ENCODE data around the gene UBE2H.

The UBE2H gene

DNA sequence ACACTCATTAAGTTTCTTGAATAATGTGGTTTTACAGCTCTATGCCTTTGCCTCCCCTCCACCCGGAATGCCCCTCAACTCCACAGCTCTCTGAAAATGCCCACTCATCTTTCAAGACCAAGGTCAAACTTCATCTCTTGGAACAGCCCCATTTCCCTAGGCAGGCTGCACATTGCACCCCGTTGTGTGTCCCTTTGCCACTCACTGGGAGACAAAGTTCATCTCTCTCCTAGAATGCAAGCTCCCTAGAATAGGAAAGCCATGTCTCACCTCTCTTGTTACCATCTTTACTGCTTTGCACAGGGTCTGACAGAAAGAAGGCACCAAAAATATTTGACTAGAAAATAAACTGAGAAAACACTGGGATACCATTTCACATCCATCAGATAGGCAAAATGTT, 33.3 kb downstream of the UBE2H start:
- Histone ChIP-seq H2AFZ (ENCODE audit: low read length) (no peak overlapping the region), H3K79me2 (ENCODE audit: insufficient read depth, low read length) (no peaks in the 10 kb centered on the region), H3K4me1 (ENCODE audit: insufficient read depth, low read length, poor library complexity, severe bottlenecking) (peaks cover 14% of the 10 kb centered on the region), H3K36me3 (ENCODE audit: insufficient read depth, low read length) (no peaks in the 10 kb centered on the region), H3F3A (ENCODE audit: low read depth) (no peaks in the 10 kb centered on the region), H3K9me3 (ENCODE audit: insufficient read depth, low read depth, low read length) (no peaks in the 10 kb centered on the region), H3K9me2 (replicated peaks; ENCODE audit: low read depth, low read length) (no peaks in the 10 kb centered on the region), H4K20me1 (ENCODE audit: insufficient read depth, low read length, poor library complexity, severe bottlenecking) (peaks cover 3% of the 10 kb centered on the region), H3K4me2 (ENCODE audit: low read depth, low read length, poor library complexity, severe bottlenecking) (no peak overlapping the region), H3K27me3 (ENCODE audit: insufficient read depth, low read length, poor library complexity, severe bottlenecking) (no peaks in the 10 kb centered on the region), H3K9ac (ENCODE audit: low read depth, low read length, poor library complexity, severe bottlenecking) (no peak overlapping the region), H3K4me3 (ENCODE audit: low read length, poor library complexity, severe bottlenecking) (no peak overlapping the region)
- no peak for TF ChIP-seq EZH2phosphoT487 (IDR thresholded peaks at IDR 0.05; ENCODE audit: borderline replicate concordance)
- TF ChIP-seq, protein P1, sequence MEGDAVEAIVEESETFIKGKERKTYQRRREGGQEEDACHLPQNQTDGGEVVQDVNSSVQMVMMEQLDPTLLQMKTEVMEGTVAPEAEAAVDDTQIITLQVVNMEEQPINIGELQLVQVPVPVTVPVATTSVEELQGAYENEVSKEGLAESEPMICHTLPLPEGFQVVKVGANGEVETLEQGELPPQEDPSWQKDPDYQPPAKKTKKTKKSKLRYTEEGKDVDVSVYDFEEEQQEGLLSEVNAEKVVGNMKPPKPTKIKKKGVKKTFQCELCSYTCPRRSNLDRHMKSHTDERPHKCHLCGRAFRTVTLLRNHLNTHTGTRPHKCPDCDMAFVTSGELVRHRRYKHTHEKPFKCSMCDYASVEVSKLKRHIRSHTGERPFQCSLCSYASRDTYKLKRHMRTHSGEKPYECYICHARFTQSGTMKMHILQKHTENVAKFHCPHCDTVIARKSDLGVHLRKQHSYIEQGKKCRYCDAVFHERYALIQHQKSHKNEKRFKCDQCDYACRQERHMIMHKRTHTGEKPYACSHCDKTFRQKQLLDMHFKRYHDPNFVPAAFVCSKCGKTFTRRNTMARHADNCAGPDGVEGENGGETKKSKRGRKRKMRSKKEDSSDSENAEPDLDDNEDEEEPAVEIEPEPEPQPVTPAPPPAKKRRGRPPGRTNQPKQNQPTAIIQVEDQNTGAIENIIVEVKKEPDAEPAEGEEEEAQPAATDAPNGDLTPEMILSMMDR (conservative IDR thresholded peaks at IDR 0.05; ENCODE audit: low read length) = no peak

DNA sequence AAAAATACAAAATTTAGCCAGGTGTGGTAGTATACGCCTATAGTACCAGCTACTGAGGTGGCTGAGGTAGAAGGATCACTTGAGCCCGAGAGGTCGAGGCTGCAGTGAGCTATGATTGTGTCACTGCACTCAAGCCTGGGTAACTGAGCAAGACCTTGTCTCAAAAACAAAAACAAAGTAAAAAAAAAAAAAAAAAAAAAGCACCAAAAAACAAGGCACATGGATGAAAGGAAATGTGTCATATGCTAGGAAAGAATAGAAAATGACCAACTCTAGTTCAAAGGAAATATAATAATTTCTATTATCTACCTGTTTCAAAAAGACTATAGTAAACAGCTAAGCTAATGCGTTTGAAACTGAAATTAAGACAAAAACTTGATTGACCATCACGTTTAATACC, 33.8 kb downstream of the UBE2H start:
- no peaks in the 10 kb centered on the region for H3K27me3 ChIP-seq (ENCODE audit: insufficient read depth, low read length, poor library complexity, severe bottlenecking)
- H3K9me3 ChIP-seq (ENCODE audit: insufficient read depth, low read depth, low read length) = no peaks in the 10 kb centered on the region
- H3K4me1 ChIP-seq (ENCODE audit: insufficient read depth, low read length, poor library complexity, severe bottlenecking) = peaks cover 17% of the 10 kb centered on the region
- H3F3A ChIP-seq (ENCODE audit: low read depth) = no peaks in the 10 kb centered on the region
- no peak overlapping the region for H3K4me3 ChIP-seq (ENCODE audit: low read length, poor library complexity, severe bottlenecking)
- H3K4me2 ChIP-seq (ENCODE audit: low read depth, low read length, poor library complexity, severe bottlenecking) = no peak overlapping the region
- peaks cover 4% of the 10 kb centered on the region for H4K20me1 ChIP-seq (ENCODE audit: insufficient read depth, low read length, poor library complexity, severe bottlenecking)
- no peak overlapping the region for H3K9ac ChIP-seq (ENCODE audit: low read depth, low read length, poor library complexity, severe bottlenecking)
- TF ChIP-seq, protein P1 (conservative IDR thresholded peaks at IDR 0.05; ENCODE audit: low read length) = no peak
- TF ChIP-seq EZH2phosphoT487 (IDR thresholded peaks at IDR 0.05; ENCODE audit: borderline replicate concordance) = no peak
- no peaks in the 10 kb centered on the region for H3K79me2 ChIP-seq (ENCODE audit: insufficient read depth, low read length)
- no peak overlapping the region for H2AFZ ChIP-seq (ENCODE audit: low read length)
- H3K9me2 ChIP-seq (replicated peaks; ENCODE audit: low read depth, low read length) = no peaks in the 10 kb centered on the region
- H3K36me3 ChIP-seq (ENCODE audit: insufficient read depth, low read length) = no peaks in the 10 kb centered on the region

DNA sequence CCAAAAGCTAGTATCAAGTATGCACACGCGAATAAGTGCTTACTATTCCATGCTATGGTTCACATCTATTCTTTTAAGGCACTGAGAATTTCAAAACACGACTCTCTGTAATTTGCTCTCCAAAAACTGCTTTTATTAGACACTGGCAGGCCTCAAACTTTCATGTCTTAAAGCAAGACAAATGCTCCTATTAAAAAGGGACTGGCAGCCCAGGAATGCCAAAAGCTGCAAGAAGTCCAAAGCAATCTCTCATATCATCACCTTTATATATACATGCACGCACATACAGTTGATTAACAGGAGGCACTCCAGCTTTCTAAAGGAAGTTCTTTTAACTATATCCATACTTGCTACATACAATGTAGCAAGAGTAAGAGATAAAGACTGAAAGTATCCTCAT, 34.8 kb downstream of the UBE2H start:
- Histone ChIP-seq H3K4me2 (ENCODE audit: low read depth, low read length, poor library complexity, severe bottlenecking) (no peak overlapping the region), H3F3A (ENCODE audit: low read depth) (no peaks in the 10 kb centered on the region), H3K36me3 (ENCODE audit: insufficient read depth, low read length) (no peaks in the 10 kb centered on the region), H3K9ac (ENCODE audit: low read depth, low read length, poor library complexity, severe bottlenecking) (no peak overlapping the region), H3K9me3 (ENCODE audit: insufficient read depth, low read depth, low read length) (no peaks in the 10 kb centered on the region), H3K9me2 (replicated peaks; ENCODE audit: low read depth, low read length) (no peaks in the 10 kb centered on the region), H3K4me3 (ENCODE audit: low read length, poor library complexity, severe bottlenecking) (no peak overlapping the region), H3K27me3 (ENCODE audit: insufficient read depth, low read length, poor library complexity, severe bottlenecking) (no peaks in the 10 kb centered on the region), H4K20me1 (ENCODE audit: insufficient read depth, low read length, poor library complexity, severe bottlenecking) (peaks cover 4% of the 10 kb centered on the region), H3K79me2 (ENCODE audit: insufficient read depth, low read length) (peaks cover 7% of the 10 kb centered on the region; the same call in 1 of the 2 replicates), H2AFZ (ENCODE audit: low read length) (no peak overlapping the region), H3K4me1 (ENCODE audit: insufficient read depth, low read length, poor library complexity, severe bottlenecking) (peaks cover 17% of the 10 kb centered on the region)
- TF ChIP-seq, protein P1 (conservative IDR thresholded peaks at IDR 0.05; ENCODE audit: low read length) = no peak
- no peak for TF ChIP-seq EZH2phosphoT487 (IDR thresholded peaks at IDR 0.05; ENCODE audit: borderline replicate concordance)

All from Loucy (cell line).